Measurements from ENCODE around the gene CIITA.
A peak's percentile ranks its signal among the peaks of the same experiment; 100 is the strongest.

CIITA gene

GRCh38 chr16:10880594-10881452, 3.8 kb downstream of the CIITA start:
- peak overlapping the region; percentile 89 for H3K27ac ChIP-seq (ENCODE audit: low read depth, low read length, poor library complexity, severe bottlenecking)
- H3K9ac ChIP-seq (ENCODE audit: low read length), result peak overlapping the region; percentile 84; the same call in 1 of the 2 replicates

GRCh38 chr16:10881479-10882030, 4.6 kb downstream of the CIITA start:
- Histone ChIP-seq H3K27me3 (ENCODE audit: insufficient read depth, low read length) (no peaks in the 10 kb centered on the region), H3K9ac (ENCODE audit: low read length) (no peak overlapping the region; the same call in 1 of the 2 replicates), H4K20me1 (ENCODE audit: insufficient read depth, low read length) (no peaks in the 10 kb centered on the region), H3K27ac (ENCODE audit: low read depth, low read length, poor library complexity, severe bottlenecking) (peak overlapping the region; percentile 89), H3K36me3 (ENCODE audit: insufficient read depth, low read length) (peaks cover 19% of the 10 kb centered on the region; the same call in 1 of the 2 replicates), H3F3A (ENCODE audit: insufficient read depth, low read length) (no peaks in the 10 kb centered on the region; the same call in 1 of the 2 replicates), H3K4me2 (ENCODE audit: low read length) (peak overlapping the region; percentile 98), H2AFZ (ENCODE audit: low read length) (no peak overlapping the region), H3K4me1 (ENCODE audit: insufficient read depth, low read length, severe bottlenecking) (peaks cover 77% of the 10 kb centered on the region), H3K9me3 (ENCODE audit: low read length) (no peaks in the 10 kb centered on the region), H3K79me2 (ENCODE audit: insufficient read depth, low read length) (peaks cover 38% of the 10 kb centered on the region), H3K4me3 (ENCODE audit: low read depth, low read length, poor library complexity, severe bottlenecking) (no peak overlapping the region), H3K9me2 (ENCODE audit: low read depth, low read length) (no peaks in the 10 kb centered on the region)
- TF ChIP-seq EZH2 (IDR thresholded peaks at IDR 0.05; ENCODE audit: borderline replicate concordance, low read length) (no peak), CTCF (IDR thresholded peaks at IDR 0.05; ENCODE audit: low read length) (no peak)

More at GRCh38 chr16:10880594-10881452, 3.8 kb downstream of the CIITA start:
- peak overlapping the region; percentile 98 for H3K4me2 ChIP-seq (ENCODE audit: low read length)
- H3K27me3 ChIP-seq (ENCODE audit: insufficient read depth, low read length), result no peaks in the 10 kb centered on the region
- H3K4me1 ChIP-seq (ENCODE audit: insufficient read depth, low read length, severe bottlenecking), result peaks cover 77% of the 10 kb centered on the region
- TF ChIP-seq CTCF (IDR thresholded peaks at IDR 0.05; ENCODE audit: low read length) (no peak), EZH2 (IDR thresholded peaks at IDR 0.05; ENCODE audit: borderline replicate concordance, low read length) (no peak)
- H3F3A ChIP-seq (ENCODE audit: insufficient read depth, low read length), result no peaks in the 10 kb centered on the region; the same call in 1 of the 2 replicates
- H3K36me3 ChIP-seq (ENCODE audit: insufficient read depth, low read length), result peaks cover 19% of the 10 kb centered on the region; the same call in 1 of the 2 replicates
- no peaks in the 10 kb centered on the region for H3K9me2 ChIP-seq (ENCODE audit: low read depth, low read length)
- H4K20me1 ChIP-seq (ENCODE audit: insufficient read depth, low read length), result no peaks in the 10 kb centered on the region
- no peak overlapping the region for H2AFZ ChIP-seq (ENCODE audit: low read length)
- H3K79me2 ChIP-seq (ENCODE audit: insufficient read depth, low read length), result peaks cover 33% of the 10 kb centered on the region
- H3K4me3 ChIP-seq (ENCODE audit: low read depth, low read length, poor library complexity, severe bottlenecking), result peak overlapping the region; percentile 77
- no peaks in the 10 kb centered on the region for H3K9me3 ChIP-seq (ENCODE audit: low read length)

- peak overlapping the region; percentile 57 for H3K27ac ChIP-seq (ENCODE audit: low read depth, low read length, poor library complexity, severe bottlenecking)
- no peaks in the 10 kb centered on the region for H4K20me1 ChIP-seq (ENCODE audit: insufficient read depth, low read length)
- peaks cover 19% of the 10 kb centered on the region; the same call in 1 of the 2 replicates for H3K36me3 ChIP-seq (ENCODE audit: insufficient read depth, low read length)
- H3K79me2 ChIP-seq (ENCODE audit: insufficient read depth, low read length), result peaks cover 37% of the 10 kb centered on the region
- H3K27me3 ChIP-seq (ENCODE audit: insufficient read depth, low read length), result no peaks in the 10 kb centered on the region
- H3K9me2 ChIP-seq (ENCODE audit: low read depth, low read length), result no peaks in the 10 kb centered on the region
- TF ChIP-seq CTCF (IDR thresholded peaks at IDR 0.05; ENCODE audit: low read length), result no peak
- no peak for TF ChIP-seq EZH2 (IDR thresholded peaks at IDR 0.05; ENCODE audit: borderline replicate concordance, low read length)
- H3K4me2 ChIP-seq (ENCODE audit: low read length), result no peak overlapping the region
- H3F3A ChIP-seq (ENCODE audit: insufficient read depth, low read length), result no peaks in the 10 kb centered on the region; the same call in 1 of the 2 replicates
- H3K4me3 ChIP-seq (ENCODE audit: low read depth, low read length, poor library complexity, severe bottlenecking), result no peak overlapping the region
- H2AFZ ChIP-seq (ENCODE audit: low read length), result no peak overlapping the region
- peaks cover 79% of the 10 kb centered on the region for H3K4me1 ChIP-seq (ENCODE audit: insufficient read depth, low read length, severe bottlenecking)
- no peaks in the 10 kb centered on the region for H3K9me3 ChIP-seq (ENCODE audit: low read length)
- H3K9ac ChIP-seq (ENCODE audit: low read length), result no peak overlapping the region
Measured at GRCh38 chr16:10883004-10883403, 6.0 kb downstream of the CIITA start.
